ENCODE measurements around the gene F3. TPM values are rescaled to one million over a fixed set of nuclear protein-coding genes. Genes with fewer than 3 reads are reported as not detected.

F3 gene
- total RNA-seq, 1 experiment from 2014 or later = 7.8 TPM

DNA sequence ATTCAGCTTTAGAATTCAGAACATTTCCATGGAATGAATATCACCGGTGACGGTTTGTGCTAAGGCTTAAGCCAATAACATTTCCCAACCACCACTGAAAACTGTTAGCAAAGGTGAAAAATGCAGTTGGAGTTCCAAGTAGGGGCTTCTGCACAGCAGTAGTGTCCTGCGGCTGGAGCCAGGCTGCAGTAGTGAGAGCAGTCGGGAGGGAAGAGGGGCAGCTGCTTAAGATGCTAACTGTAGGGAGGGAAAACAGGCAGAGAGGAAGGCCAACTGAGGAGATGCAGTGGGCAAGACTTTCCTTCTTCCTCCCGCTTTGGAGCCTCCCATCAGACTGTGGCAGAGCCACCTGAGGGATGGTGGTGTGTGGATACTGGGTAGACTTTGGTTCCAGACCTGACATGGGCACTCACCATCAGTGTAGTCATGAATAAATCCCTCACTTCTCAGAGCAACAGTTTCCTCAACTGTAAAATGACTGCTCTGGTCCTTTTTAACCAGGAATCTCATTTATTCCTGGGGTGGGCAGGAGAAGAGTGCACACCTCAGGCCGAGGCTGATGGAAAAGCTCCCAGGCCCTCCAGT, 3.2 kb downstream of the F3 start:
- TF ChIP-seq, protein P1, sequence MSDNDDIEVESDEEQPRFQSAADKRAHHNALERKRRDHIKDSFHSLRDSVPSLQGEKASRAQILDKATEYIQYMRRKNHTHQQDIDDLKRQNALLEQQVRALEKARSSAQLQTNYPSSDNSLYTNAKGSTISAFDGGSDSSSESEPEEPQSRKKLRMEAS (CRISPR knock-in tag; IDR thresholded peaks at IDR 0.05) = no peak
- TF ChIP-seq FOXP1 (CRISPR knock-in tag; IDR thresholded peaks at IDR 0.05; ENCODE audit: borderline replicate concordance) (no peak), ZNF232 (CRISPR knock-in tag; IDR thresholded peaks at IDR 0.05) (no peak), ZNF121 (CRISPR knock-in tag; IDR thresholded peaks at IDR 0.05) (no peak), SOX15 (CRISPR knock-in tag; IDR thresholded peaks at IDR 0.05) (no peak)
- H3K27me3 Mint-ChIP-seq (ENCODE audit: low read depth) = peaks cover 27% of the 10 kb centered on the region
- peak; percentile 30 for DNase-seq (ENCODE audit: low spot score)
- peak; percentile 19; the same call in 1 of the 2 replicates for ATAC-seq
- no peak overlapping the region for H3K27ac Mint-ChIP-seq
- peaks cover 27% of the 10 kb centered on the region for H3K36me3 Mint-ChIP-seq
- H3K9me3 Mint-ChIP-seq = no peaks in the 10 kb centered on the region
- H3K4me1 Mint-ChIP-seq = peaks cover 45% of the 10 kb centered on the region
- no peak overlapping the region for H3K4me3 Mint-ChIP-seq
- POLR2A ChIA-PET = no interaction called here
- CTCF ChIA-PET = interaction anchor here (0.6 kb wide), 1 partner anchor 61 kb away, joined by 4 read pairs; no protein-coding TSS in a partner anchor

DNA sequence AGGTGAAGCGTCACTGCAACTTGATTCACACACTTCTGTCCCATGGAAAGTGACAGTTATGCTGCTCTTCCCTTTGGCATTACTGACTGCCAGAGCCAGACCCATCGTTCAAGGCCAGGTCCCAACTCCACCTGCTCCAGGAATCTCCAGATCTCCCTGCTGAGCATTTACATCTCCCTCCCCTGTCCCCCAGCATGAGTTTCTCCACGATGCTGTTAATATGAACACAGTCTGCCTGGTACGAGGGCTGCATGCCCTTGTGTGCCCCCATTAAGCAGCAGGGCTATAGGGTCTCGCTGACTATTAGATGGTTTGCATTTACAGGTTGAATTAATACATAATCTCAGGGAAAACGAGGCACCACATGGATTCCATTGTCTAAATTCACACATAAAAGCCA, 4.3 kb downstream of the F3 start:
- Mint-ChIP-seq H3K4me3 (no peak overlapping the region), H3K36me3 (peaks cover 33% of the 10 kb centered on the region), H3K9me3 (no peaks in the 10 kb centered on the region), H3K27me3 (ENCODE audit: low read depth) (peaks cover 17% of the 10 kb centered on the region), H3K27ac (no peak overlapping the region; the same call in 1 of the 2 replicates), H3K4me1 (peaks cover 34% of the 10 kb centered on the region)
- ChIA-PET CTCF (no interaction called here), POLR2A (no interaction called here)
- no peak for DNase-seq (ENCODE audit: low spot score)
- no peak for ATAC-seq
- no peak for TF ChIP-seq CREM (CRISPR knock-in tag; IDR thresholded peaks at IDR 0.05)
- no peak for TF ChIP-seq ZNF423 (CRISPR knock-in tag; IDR thresholded peaks at IDR 0.05)
- no peak for TF ChIP-seq ZNF121 (CRISPR knock-in tag; IDR thresholded peaks at IDR 0.05)
- no peak for TF ChIP-seq ESRRA (CRISPR knock-in tag; IDR thresholded peaks at IDR 0.05; ENCODE audit: borderline replicate concordance)
- no peak for TF ChIP-seq FOXJ3 (CRISPR knock-in tag; IDR thresholded peaks at IDR 0.05; ENCODE audit: borderline replicate concordance)
- no peak for TF ChIP-seq PRRX2 (CRISPR knock-in tag; IDR thresholded peaks at IDR 0.05)
- TF ChIP-seq, protein P2, sequence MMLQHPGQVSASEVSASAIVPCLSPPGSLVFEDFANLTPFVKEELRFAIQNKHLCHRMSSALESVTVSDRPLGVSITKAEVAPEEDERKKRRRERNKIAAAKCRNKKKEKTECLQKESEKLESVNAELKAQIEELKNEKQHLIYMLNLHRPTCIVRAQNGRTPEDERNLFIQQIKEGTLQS (CRISPR knock-in tag; conservative IDR thresholded peaks at IDR 0.05) = no peak
- TF ChIP-seq GRHL2 (CRISPR knock-in tag; IDR thresholded peaks at IDR 0.05; ENCODE audit: insufficient replicate concordance, severe bottlenecking) = no peak
- TF ChIP-seq CREB1 (CRISPR knock-in tag; IDR thresholded peaks at IDR 0.05) = no peak
- TF ChIP-seq ZNF219 (CRISPR knock-in tag; IDR thresholded peaks at IDR 0.05; ENCODE audit: borderline replicate concordance) = no peak
- TF ChIP-seq, protein P3, sequence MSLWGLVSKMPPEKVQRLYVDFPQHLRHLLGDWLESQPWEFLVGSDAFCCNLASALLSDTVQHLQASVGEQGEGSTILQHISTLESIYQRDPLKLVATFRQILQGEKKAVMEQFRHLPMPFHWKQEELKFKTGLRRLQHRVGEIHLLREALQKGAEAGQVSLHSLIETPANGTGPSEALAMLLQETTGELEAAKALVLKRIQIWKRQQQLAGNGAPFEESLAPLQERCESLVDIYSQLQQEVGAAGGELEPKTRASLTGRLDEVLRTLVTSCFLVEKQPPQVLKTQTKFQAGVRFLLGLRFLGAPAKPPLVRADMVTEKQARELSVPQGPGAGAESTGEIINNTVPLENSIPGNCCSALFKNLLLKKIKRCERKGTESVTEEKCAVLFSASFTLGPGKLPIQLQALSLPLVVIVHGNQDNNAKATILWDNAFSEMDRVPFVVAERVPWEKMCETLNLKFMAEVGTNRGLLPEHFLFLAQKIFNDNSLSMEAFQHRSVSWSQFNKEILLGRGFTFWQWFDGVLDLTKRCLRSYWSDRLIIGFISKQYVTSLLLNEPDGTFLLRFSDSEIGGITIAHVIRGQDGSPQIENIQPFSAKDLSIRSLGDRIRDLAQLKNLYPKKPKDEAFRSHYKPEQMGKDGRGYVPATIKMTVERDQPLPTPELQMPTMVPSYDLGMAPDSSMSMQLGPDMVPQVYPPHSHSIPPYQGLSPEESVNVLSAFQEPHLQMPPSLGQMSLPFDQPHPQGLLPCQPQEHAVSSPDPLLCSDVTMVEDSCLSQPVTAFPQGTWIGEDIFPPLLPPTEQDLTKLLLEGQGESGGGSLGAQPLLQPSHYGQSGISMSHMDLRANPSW (CRISPR knock-in tag; conservative IDR thresholded peaks at IDR 0.05; ENCODE audit: low read depth) = no peak
- no peak for TF ChIP-seq RORB (CRISPR knock-in tag; IDR thresholded peaks at IDR 0.05)
- TF ChIP-seq ZNF317 (CRISPR knock-in tag; IDR thresholded peaks at IDR 0.05; ENCODE audit: borderline replicate concordance, low read depth) = no peak
- TF ChIP-seq, protein P4, sequence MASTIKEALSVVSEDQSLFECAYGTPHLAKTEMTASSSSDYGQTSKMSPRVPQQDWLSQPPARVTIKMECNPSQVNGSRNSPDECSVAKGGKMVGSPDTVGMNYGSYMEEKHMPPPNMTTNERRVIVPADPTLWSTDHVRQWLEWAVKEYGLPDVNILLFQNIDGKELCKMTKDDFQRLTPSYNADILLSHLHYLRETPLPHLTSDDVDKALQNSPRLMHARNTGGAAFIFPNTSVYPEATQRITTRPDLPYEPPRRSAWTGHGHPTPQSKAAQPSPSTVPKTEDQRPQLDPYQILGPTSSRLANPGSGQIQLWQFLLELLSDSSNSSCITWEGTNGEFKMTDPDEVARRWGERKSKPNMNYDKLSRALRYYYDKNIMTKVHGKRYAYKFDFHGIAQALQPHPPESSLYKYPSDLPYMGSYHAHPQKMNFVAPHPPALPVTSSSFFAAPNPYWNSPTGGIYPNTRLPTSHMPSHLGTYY (CRISPR knock-in tag; IDR thresholded peaks at IDR 0.05) = no peak
- TF ChIP-seq ELF4 (CRISPR knock-in tag; IDR thresholded peaks at IDR 0.05; ENCODE audit: low read depth) = no peak
- TF ChIP-seq, protein P5, sequence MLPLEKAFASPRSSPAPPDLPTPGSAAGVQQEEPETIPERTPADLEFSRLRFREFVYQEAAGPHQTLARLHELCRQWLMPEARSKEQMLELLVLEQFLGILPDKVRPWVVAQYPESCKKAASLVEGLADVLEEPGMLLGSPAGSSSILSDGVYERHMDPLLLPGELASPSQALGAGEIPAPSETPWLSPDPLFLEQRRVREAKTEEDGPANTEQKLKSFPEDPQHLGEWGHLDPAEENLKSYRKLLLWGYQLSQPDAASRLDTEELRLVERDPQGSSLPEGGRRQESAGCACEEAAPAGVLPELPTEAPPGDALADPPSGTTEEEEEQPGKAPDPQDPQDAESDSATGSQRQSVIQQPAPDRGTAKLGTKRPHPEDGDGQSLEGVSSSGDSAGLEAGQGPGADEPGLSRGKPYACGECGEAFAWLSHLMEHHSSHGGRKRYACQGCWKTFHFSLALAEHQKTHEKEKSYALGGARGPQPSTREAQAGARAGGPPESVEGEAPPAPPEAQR (CRISPR knock-in tag; IDR thresholded peaks at IDR 0.05) = no peak
- no peak for TF ChIP-seq SOX15 (CRISPR knock-in tag; IDR thresholded peaks at IDR 0.05)
- TF ChIP-seq NR1H2 (CRISPR knock-in tag; IDR thresholded peaks at IDR 0.05) = no peak

Measured in WTC11 (cell line).